GM06990 (cell line): ENCODE results near the gene CERS6.
A peak's percentile ranks its signal among the peaks of the same experiment; 100 is the strongest.

Experiments used
- DNase-seq: peaks from one replicate; pipeline ENCODE4 v3.0.0-alpha.2; 2011; ENCODE audit not compliant: insufficient read length; ENCODE audit errors: extremely low read depth
- H3K27me3 ChIP-seq: replicated peaks from 2 replicates; pipeline ENCODE4 v1.6.0; 2011; ENCODE audit warnings: low read length; ENCODE audit not compliant: control insufficient read depth, insufficient read depth
- H3K36me3 ChIP-seq: 2 replicates; pipeline ENCODE4 v1.5.1; 2011; ENCODE audit warnings: low read length; ENCODE audit not compliant: control insufficient read depth, insufficient read depth
- H3K4me3 ChIP-seq: replicated peaks from 2 replicates; pipeline ENCODE4 v1.5.1; 2011; ENCODE audit warnings: low read depth, mild to moderate bottlenecking, control low read depth, low read length
- CTCF ChIP-seq: IDR thresholded peaks from 2 replicates; pipeline ENCODE4 v1.5.1; 2011; ENCODE audit warnings: low read length, control low read depth, mild to moderate bottlenecking, inconsistent platforms; ENCODE audit not compliant: insufficient read depth, poor library complexity, severe bottlenecking

CERS6 gene

GRCh38 chr2:168612719-168613118, 156.6 kb downstream of the CERS6 start:
- Histone ChIP-seq H3K27me3 (no peaks in the 10 kb centered on the region), H3K4me3 (no peak overlapping the region), H3K36me3 (no peaks in the 10 kb centered on the region; the same call in 1 of the 2 replicates)
- TF ChIP-seq CTCF = no peak
- no peak for DNase-seq

- Histone ChIP-seq H3K4me3 (no peak overlapping the region), H3K27me3 (no peaks in the 10 kb centered on the region), H3K36me3 (no peaks in the 10 kb centered on the region; the same call in 1 of the 2 replicates)
- no peak for DNase-seq
- no peak for TF ChIP-seq CTCF
Observed at GRCh38 chr2:168613551-168613950, 157.5 kb downstream of the CERS6 start.

DNA sequence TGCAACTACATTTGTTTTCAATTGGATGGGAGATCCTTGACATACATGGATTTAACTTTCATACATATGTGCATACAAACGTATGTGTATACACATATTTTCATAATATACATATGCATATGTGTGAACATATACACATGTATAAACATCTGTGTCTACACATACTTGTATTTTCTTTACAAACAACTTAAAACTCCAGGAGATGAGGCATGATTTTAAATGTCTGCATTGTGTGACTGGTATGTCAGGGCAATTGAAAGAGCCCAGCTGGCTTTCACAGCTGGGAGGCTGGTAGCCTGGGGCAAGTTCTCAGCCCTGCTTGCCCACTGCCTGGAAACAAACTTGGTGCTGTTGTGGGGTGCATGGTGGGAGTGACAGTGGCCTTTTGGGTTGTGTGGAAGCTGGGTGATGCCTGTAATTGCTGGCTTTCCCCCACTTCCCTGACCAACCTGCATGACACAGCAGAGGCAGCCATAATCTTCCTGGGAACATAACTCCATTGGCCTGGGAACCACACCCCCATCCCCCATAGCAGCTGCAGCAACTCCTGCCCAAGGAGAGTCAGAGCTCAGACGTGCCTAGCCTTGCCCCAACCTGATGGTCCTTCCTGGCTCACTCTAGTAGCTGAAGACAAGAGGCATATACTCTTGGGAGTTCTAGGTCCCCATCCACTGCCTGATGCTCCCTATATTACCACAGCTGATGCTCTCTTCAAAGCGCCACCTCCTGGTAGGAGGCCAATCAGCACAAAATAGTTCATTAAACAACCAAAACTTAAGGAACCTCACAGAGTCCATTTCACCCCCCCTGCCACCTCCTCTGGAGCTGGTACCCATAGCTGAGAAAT, 158.3 kb downstream of the CERS6 start:
- H3K27me3 ChIP-seq = no peaks in the 10 kb centered on the region
- TF ChIP-seq CTCF = peak; percentile 37
- DNase-seq = no peak
- no peak overlapping the region for H3K4me3 ChIP-seq
- no peaks in the 10 kb centered on the region; the same call in 1 of the 2 replicates for H3K36me3 ChIP-seq

GRCh38 chr2:168620554-168620953, 164.5 kb downstream of the CERS6 start:
- DNase-seq = no peak
- Histone ChIP-seq H3K27me3 (no peaks in the 10 kb centered on the region), H3K4me3 (no peak overlapping the region), H3K36me3 (no peaks in the 10 kb centered on the region)
- TF ChIP-seq CTCF = no peak

GRCh38 chr2:168622559-168622958, 166.5 kb downstream of the CERS6 start:
- no peaks in the 10 kb centered on the region for H3K36me3 ChIP-seq
- no peaks in the 10 kb centered on the region for H3K27me3 ChIP-seq
- no peak for TF ChIP-seq CTCF
- DNase-seq = no peak
- H3K4me3 ChIP-seq = no peak overlapping the region
